Heart right ventricle (tissue), 16 donors: Measurements from ENCODE around the gene IL18RAP. TPM values are rescaled to one million over a fixed set of nuclear protein-coding genes. Genes with fewer than 3 reads are reported as not detected.

ENCODE experiments used
- ATAC-seq, 8 donors: fragments of 200-7000 bp; cut with Tn5 transposase; one replicate each; pipeline ENCODE4 v1.9.1; 2020; ENCODE audit warnings: mild to moderate bottlenecking in 8 of 8, moderate library complexity in 8 of 8, moderate number of reproducible peaks in 1 of 8
- DNase-seq, 2 donors: peaks; one replicate each; pipeline ENCODE4 v3.0.0-alpha.2; 2020
- H3K27ac ChIP-seq, 10 donors: fragments of 200-600 bp; sonication (generic) in 2 of 10; one replicate each; pipeline versions ENCODE4 v1.5.0 to v1.8.0; 2020 to 2022; ENCODE audit warnings: mild to moderate bottlenecking in 3 of 10
- H3K27me3 ChIP-seq, 7 donors: fragments of 200-600 bp; one replicate each; pipeline ENCODE4 v1.8.0; 2021 to 2022; ENCODE audit warnings: mild to moderate bottlenecking in 2 of 7
- H3K36me3 ChIP-seq, 9 donors: fragments of 200-600 bp; sonication (generic) in 1 of 9; one replicate each; pipeline versions ENCODE4 v1.5.0 to v1.8.0; 2020 to 2022; ENCODE audit warnings: mild to moderate bottlenecking in 2 of 9
- H3K4me1 ChIP-seq, 9 donors: fragments of 200-600 bp; sonication (generic) in 1 of 9; one replicate each; pipeline versions ENCODE4 v1.5.0 to v1.8.0; 2020 to 2022; ENCODE audit warnings: mild to moderate bottlenecking in 4 of 9
- H3K4me3 ChIP-seq, 10 donors: fragments of 200-600 bp; sonication (generic) in 2 of 10; one replicate each; pipeline versions ENCODE4 v1.5.0 to v1.8.0; 2020 to 2022; ENCODE audit warnings: mild to moderate bottlenecking in 7 of 10, moderate library complexity in 2 of 10
- H3K9me3 ChIP-seq, 11 donors: fragments of 200-600 bp in 10 of 11; sonication (generic) in 2 of 11; one replicate each; pipeline versions ENCODE4 v1.5.0 to v1.8.0; 2013 to 2022; ENCODE audit warnings: mild to moderate bottlenecking in 2 of 11, control low read depth in 1 of 11, moderate library complexity in 1 of 11
- CTCF ChIP-seq, 9 donors: fragments of 200-600 bp; sonication (generic) in 2 of 9; IDR thresholded peaks; one replicate each; pipeline versions ENCODE4 v1.5.0 to v1.8.0; 2021 to 2022; ENCODE audit warnings: antibody characterized with exemption in 9 of 9, mild to moderate bottlenecking in 5 of 9, moderate library complexity in 1 of 9
- WGBS, 2 donors: extraction: QIAGEN DNeasy Blood & Tissue Kit; methylation state at CpG; one replicate each; pipeline ENCODE4 v1.1.7; 2013; ENCODE audit warnings: inconsistent platforms in 1 of 2; 5-methylcytosine and 5-hydroxymethylcytosine counted together
- intact Hi-C, 10 donors: fragments of 100-400 bp; cut with DNase I; formaldehyde crosslinking; loops; one replicate each; pipeline versions ENCODE4 v1.11.1 to v1.14.2; 2022
- polyA plus RNA-seq, 2 donors: library from polyadenylated mRNA; stranded (reverse); fragments of 200-250 nt; gene quantifications; one replicate each; pipeline ENCODE4 v1.2.3, GENCODE V29; 2013
- total RNA-seq, 10 donors: library from RNA; stranded (reverse); fragmentation: NEBNext Ultra II Directional in 3 of 10; extraction: Animal tissue kit (Norgen Biotek cat#: 25700) in 3 of 10; gene quantifications; one replicate each; pipeline versions ENCODE4 v1.2.1 to v1.2.4, GENCODE V29; 2021 to 2023
- donor health status: Arrhythmogenic right ventricular cardiomyopathy.
- donor health status: ischemic (EF 13 %, LVEDD 7.1; RV severe dilation, severe dysfunction).
- donor health status: healthy with polysubstance abuse.
- donor health status: DM: no; HTN: yes; CAD: no.
- donor health status: DM: no; HTN: no; CAD: no.
- donor health status: ischemic (EF 25% LVEDD 6.9; RV normal size, moderate dysfunction).
- donor health status: ischemic (EF 25% LVEDD 5.7; RV mildly dilated, moderate dysfunction).
- donor health status: healthy.
- donor health status: DM: yes; HTN: yes; CAD: no.
- donor health status: Ischemic cardiomyopathy.
- donor health status: ischemic (EF 35%, LVEDD 5.7; RV mildly dilated, moderate dysfunction).
- donor health status: nonischemic (EF 11% LVEDD 7.7; RV severe dilation, severe dysfunction).
- donor health status: DM: yes; HTN: yes; CAD: no.
- donor health status: PGD.
- donor health status: ischemic (EF 29% LVEDD 5.4; RV normal size, mild dysfunction).
- donor health status: nonischemic (EF 23%, LVEDD 6.1; RV moderate dilation, normal function).

Gene IL18RAP
- total and polyA plus RNA-seq, 12 donors, result 0.12 to 1.2 (median 0.49) TPM; not detected in 3

- intact Hi-C loops, result loop anchor here in 1 of 10 donors (10.0 kb wide), 1 partner anchor 1109 kb away; no protein-coding TSS in a partner anchor
- 57 to 60% methylated on average over 4 of the region's 4 CpGs for WGBS, 2 donors
- H3K9me3 ChIP-seq, result peaks cover 0 to 12% (median 4%) of the 10 kb centered on the region in 11 donors
- no peak overlapping the region for H3K27ac ChIP-seq
- DNase-seq, result no peak
- no peak for ATAC-seq
- H3K36me3 ChIP-seq, result no peaks in the 10 kb centered on the region
- H3K27me3 ChIP-seq, result no peaks in the 10 kb centered on the region
- H3K4me1 ChIP-seq, result no peaks in the 10 kb centered on the region
- no peak overlapping the region for H3K4me3 ChIP-seq
- no peak for TF ChIP-seq CTCF (IDR thresholded peaks at IDR 0.05)
Observed at GRCh38 chr2:102453501-102453900, 30.5 kb downstream of the IL18RAP start.

- ATAC-seq, result no peak
- intact Hi-C loops, result loop anchor here in 1 of 10 donors (10.0 kb wide), 1 partner anchor 1110 kb away; no protein-coding TSS in a partner anchor
Observed at GRCh38 chr2:102455061-102455670, 32.2 kb downstream of the IL18RAP start.

GRCh38 chr2:102460467-102460866 is 37.5 kb downstream of the IL18RAP start:
- H3K9me3 ChIP-seq, result peaks cover 0 to 10% (median 4%) of the 10 kb centered on the region in 11 donors
- H3K4me1 ChIP-seq, result no peaks in the 10 kb centered on the region
- no peak for TF ChIP-seq CTCF (IDR thresholded peaks at IDR 0.05)
- 69 to 87% methylated on average over 1 of the region's 1 CpG for WGBS, 2 donors
- ATAC-seq (no peak), DNase-seq (no peak)
- H3K27me3 ChIP-seq, result peaks cover 0 to 8% (median 0%) of the 10 kb centered on the region in 7 donors
- H3K36me3 ChIP-seq, result no peaks in the 10 kb centered on the region
- intact Hi-C loops, result no loop called here
- H3K4me3 ChIP-seq, result no peak overlapping the region
- H3K27ac ChIP-seq, result no peak overlapping the region

More at GRCh38 chr2:102455061-102455670, 32.2 kb downstream of the IL18RAP start:
- no peak overlapping the region for H3K27ac ChIP-seq
- H3K4me1 ChIP-seq, result no peaks in the 10 kb centered on the region
- no peaks in the 10 kb centered on the region for H3K27me3 ChIP-seq
- WGBS, 2 donors, result 68 to 76% methylated on average over 2 of the region's 2 CpGs
- DNase-seq, result no peak
- peaks cover 0 to 12% (median 4%) of the 10 kb centered on the region in 11 donors for H3K9me3 ChIP-seq
- TF ChIP-seq CTCF (IDR thresholded peaks at IDR 0.05), result no peak
- H3K4me3 ChIP-seq, result no peak overlapping the region
- no peaks in the 10 kb centered on the region for H3K36me3 ChIP-seq

GRCh38 chr2:102461188-102461587 is 38.2 kb downstream of the IL18RAP start:
- intact Hi-C loops, result no loop called here
- DNase-seq (no peak), ATAC-seq (no peak)
- Histone ChIP-seq H3K36me3 (no peaks in the 10 kb centered on the region), H3K27ac (no peak overlapping the region), H3K9me3 (peaks cover 0 to 3% (median 0%) of the 10 kb centered on the region in 11 donors), H3K4me1 (no peaks in the 10 kb centered on the region), H3K4me3 (no peak overlapping the region), H3K27me3 (peaks cover 0 to 8% (median 0%) of the 10 kb centered on the region in 7 donors)
- TF ChIP-seq CTCF (IDR thresholded peaks at IDR 0.05), result no peak
- WGBS, 2 donors, result 87 to 89% methylated on average over 6 of the region's 6 CpGs
